Chondrocyte (in vitro differentiated cells): ENCODE results near the gene FRMD4A. TPM values are rescaled to one million over a fixed set of nuclear protein-coding genes. Genes with fewer than 3 reads are reported as not detected.

Experiments used
- DNase-seq: peaks from one replicate; pipeline ENCODE4 v3.0.0; 2021; ENCODE audit warnings: mixed read lengths, low spot score
- H3K27ac Mint-ChIP-seq: one replicate; pipeline ENCODE4 v1.8.0; 2021; ENCODE audit warnings: mild to moderate bottlenecking, moderate library complexity, mixed read lengths; ENCODE audit not compliant: unreplicated experiment
- H3K27me3 Mint-ChIP-seq: 2 replicates; pipeline ENCODE4 v1.8.0; 2021; ENCODE audit warnings: low read depth, mixed read lengths
- H3K36me3 Mint-ChIP-seq: 2 replicates; pipeline ENCODE4 v1.8.0; 2021; ENCODE audit warnings: low read depth, mixed read lengths
- H3K4me1 Mint-ChIP-seq: 2 replicates; pipeline ENCODE4 v1.8.0; 2021; ENCODE audit warnings: low read depth, mild to moderate bottlenecking, mixed read lengths
- H3K4me3 Mint-ChIP-seq: one replicate; pipeline ENCODE4 v1.8.0; 2021; ENCODE audit warnings: mild to moderate bottlenecking, moderate library complexity, mixed read lengths; ENCODE audit not compliant: unreplicated experiment
- H3K9me3 Mint-ChIP-seq: 2 replicates; pipeline ENCODE4 v1.8.0; 2021; ENCODE audit warnings: low read depth, mixed read lengths
- CTCF ChIP-seq: fragments of 200-600 bp; sonication (generic); IDR thresholded peaks from 2 replicates; pipeline ENCODE4 v1.5.0; 2021; ENCODE audit warnings: antibody characterized with exemption, mild to moderate bottlenecking, moderate library complexity
- total RNA-seq: library from RNA; stranded (reverse); gene quantifications from 3 replicates; pipeline ENCODE4 v1.2.1, GENCODE V29; 2021

The FRMD4A gene
- total RNA-seq, 1 donor from 2014 or later, result 129 TPM

GRCh38 chr10:14022954-14023672, 307.6 kb downstream of the FRMD4A start:
- Mint-ChIP-seq H3K36me3 (peaks cover 5% of the 10 kb centered on the region), H3K27ac (peak overlapping the region; percentile 74), H3K9me3 (peaks cover 8% of the 10 kb centered on the region), H3K4me1 (peaks cover 30% of the 10 kb centered on the region), H3K4me3 (peak overlapping the region; percentile 51), H3K27me3 (no peaks in the 10 kb centered on the region)
- no peak for DNase-seq
- TF ChIP-seq CTCF, result no peak

- H3K4me1 Mint-ChIP-seq, result peaks cover 34% of the 10 kb centered on the region
- no peak overlapping the region for H3K4me3 Mint-ChIP-seq
- peaks cover 8% of the 10 kb centered on the region for H3K9me3 Mint-ChIP-seq
- peak overlapping the region; percentile 74 for H3K27ac Mint-ChIP-seq
- no peak for DNase-seq
- no peak for TF ChIP-seq CTCF
- peaks cover 7% of the 10 kb centered on the region for H3K36me3 Mint-ChIP-seq
- H3K27me3 Mint-ChIP-seq, result no peaks in the 10 kb centered on the region
These were observed 308.7 kb downstream of the FRMD4A start for GRCh38 chr10:14022052-14022451.

- no peak for DNase-seq
- no peak for TF ChIP-seq CTCF
- H3K27ac Mint-ChIP-seq, result no peak overlapping the region
- no peak overlapping the region for H3K4me3 Mint-ChIP-seq
- H3K36me3 Mint-ChIP-seq, result peaks cover 7% of the 10 kb centered on the region
- peaks cover 51% of the 10 kb centered on the region for H3K4me1 Mint-ChIP-seq
- H3K27me3 Mint-ChIP-seq, result no peaks in the 10 kb centered on the region
- peaks cover 8% of the 10 kb centered on the region for H3K9me3 Mint-ChIP-seq
These were observed 310.6 kb downstream of the FRMD4A start for GRCh38 chr10:14020037-14020664.

GRCh38 chr10:14017467-14017866, 313.3 kb downstream of the FRMD4A start:
- Mint-ChIP-seq H3K4me3 (no peak overlapping the region), H3K4me1 (peaks cover 49% of the 10 kb centered on the region), H3K27ac (no peak overlapping the region), H3K9me3 (peaks cover 8% of the 10 kb centered on the region), H3K27me3 (no peaks in the 10 kb centered on the region), H3K36me3 (peaks cover 7% of the 10 kb centered on the region)
- no peak for DNase-seq
- no peak for TF ChIP-seq CTCF

GRCh38 chr10:14016931-14017333, 313.8 kb downstream of the FRMD4A start:
- Mint-ChIP-seq H3K4me1 (peaks cover 49% of the 10 kb centered on the region), H3K9me3 (peaks cover 8% of the 10 kb centered on the region), H3K4me3 (no peak overlapping the region), H3K27ac (no peak overlapping the region), H3K36me3 (peaks cover 7% of the 10 kb centered on the region), H3K27me3 (no peaks in the 10 kb centered on the region)
- no peak for DNase-seq
- TF ChIP-seq CTCF, result no peak
